HPDE6-E6E7 (cell line): ENCODE measurements around the gene TMEM141.
A peak's percentile ranks its signal among the peaks of the same experiment; 100 is the strongest.
"Not testable (repeated sequence)": the region's sequence is repeated elsewhere in the genome, so short reads cannot be mapped to it uniquely, and the experiment has no call there.

Experiments
- DNase-seq: peaks from one replicate; pipeline ENCODE4 v3.0.0; 2011; ENCODE audit warnings: missing footprints; ENCODE audit errors: extremely low spot score

TMEM141 gene

GRCh38 chr9:136794281-136794999 is 3.3 kb downstream of the TMEM141 start:
- DNase-seq: no peak

- DNase-seq: no peak
Measured at GRCh38 chr9:136795000-136795348, 3.8 kb downstream of the TMEM141 start.

- DNase-seq: no peak
Measured at GRCh38 chr9:136796238-136796774, 5.2 kb downstream of the TMEM141 start, which contains the start of gene CCDC183. Gene CCDC183 (plus strand): TSS chr9:136796338. CDS start chr9:136796398, 60 bp downstream.

- not testable (repeated sequence) for DNase-seq
Measured at GRCh38 chr9:136796775-136797347, 5.7 kb downstream of the TMEM141 start.

- DNase-seq: no peak
Measured at GRCh38 chr9:136798708-136799078, 7.5 kb downstream of the TMEM141 start.

- DNase-seq: no peak
Measured at GRCh38 chr9:136799079-136799853, 8.1 kb downstream of the TMEM141 start.

GRCh38 chr9:136799854-136800657 is 8.9 kb downstream of the TMEM141 start:
- DNase-seq: peak; percentile 88

GRCh38 chr9:136802321-136802720 is 11.2 kb downstream of the TMEM141 start:
- no peak for DNase-seq

GRCh38 chr9:136803009-136803550 is 11.9 kb downstream of the TMEM141 start:
- DNase-seq: not testable (repeated sequence)

GRCh38 chr9:136803551-136804508 is 12.7 kb downstream of the TMEM141 start:
- no peak for DNase-seq

GRCh38 chr9:136804509-136805206 is 13.5 kb downstream of the TMEM141 start:
- DNase-seq: no peak

- DNase-seq: no peak
Measured at GRCh38 chr9:136805207-136805740, 14.1 kb downstream of the TMEM141 start.

GRCh38 chr9:136806067-136806466 is 14.9 kb downstream of the TMEM141 start:
- no peak for DNase-seq

- DNase-seq: no peak
Measured at GRCh38 chr9:136806631-136807201, 15.6 kb downstream of the TMEM141 start.

GRCh38 chr9:136807281-136808074 is 16.3 kb downstream of the TMEM141 start, which contains the start of gene RABL6:
Gene RABL6 (plus strand): TSS chr9:136807948. CDS start chr9:136808197, 249 bp downstream.
- peak; percentile 88 for DNase-seq

- no peak for DNase-seq
Measured at GRCh38 chr9:136808075-136808805, 17.1 kb downstream of the TMEM141 start.

GRCh38 chr9:136808806-136809158 is 17.6 kb downstream of the TMEM141 start:
- DNase-seq: no peak
